Adipocyte (in vitro differentiated cells): ENCODE results near the gene SETDB2.

Experiments
- DNase-seq: peaks from one replicate; pipeline ENCODE4 v3.0.0-alpha.2; 2015; ENCODE audit warnings: low read depth
- H3K27me3 ChIP-seq: replicated peaks from 2 replicates; pipeline ENCODE4 v1.7.0; 2013; ENCODE audit warnings: mild to moderate bottlenecking, low read length, moderate library complexity; ENCODE audit not compliant: control insufficient read depth, insufficient read depth
- H3K36me3 ChIP-seq: 2 replicates; pipeline ENCODE4 v1.7.0; 2013; ENCODE audit warnings: low read length, mild to moderate bottlenecking, moderate library complexity; ENCODE audit not compliant: control insufficient read depth, insufficient read depth, severe bottlenecking
- H3K4me1 ChIP-seq: 2 replicates; pipeline ENCODE4 v1.7.0; 2013; ENCODE audit warnings: mild to moderate bottlenecking, low read length, moderate library complexity; ENCODE audit not compliant: control insufficient read depth, insufficient read depth
- H3K4me3 ChIP-seq: 2 replicates; pipeline ENCODE4 v1.7.0; 2013; ENCODE audit warnings: mild to moderate bottlenecking, low read length, moderate library complexity
- H3K9ac ChIP-seq: 2 replicates; pipeline ENCODE4 v1.7.0; 2013; ENCODE audit warnings: mild to moderate bottlenecking, low read length, moderate library complexity
- H3K9me3 ChIP-seq: 2 replicates; pipeline ENCODE4 v1.7.0; 2013; ENCODE audit warnings: mild to moderate bottlenecking, low read length, moderate library complexity; ENCODE audit not compliant: control insufficient read depth

The SETDB2 gene

GRCh38 chr13:49435992-49436391 is 8.1 kb upstream of the SETDB2 start:
- Histone ChIP-seq H3K4me1 (peaks cover 12% of the 10 kb centered on the region), H3K4me3 (peak overlapping the region; percentile 61), H3K27me3 (no peaks in the 10 kb centered on the region), H3K9me3 (no peaks in the 10 kb centered on the region), H3K36me3 (peaks cover 7% of the 10 kb centered on the region), H3K9ac (peak overlapping the region; percentile 59)
- peak; percentile 38 for DNase-seq

GRCh38 chr13:49436890-49437289 is 7.2 kb upstream of the SETDB2 start:
- H3K27me3 ChIP-seq: no peaks in the 10 kb centered on the region
- no peaks in the 10 kb centered on the region for H3K9me3 ChIP-seq
- H3K36me3 ChIP-seq: peaks cover 7% of the 10 kb centered on the region
- peak overlapping the region; percentile 59 for H3K9ac ChIP-seq
- peaks cover 12% of the 10 kb centered on the region for H3K4me1 ChIP-seq
- DNase-seq: peak; percentile 79
- H3K4me3 ChIP-seq: no peak overlapping the region

- Histone ChIP-seq H3K27me3 (no peaks in the 10 kb centered on the region), H3K4me1 (peaks cover 13% of the 10 kb centered on the region), H3K36me3 (peaks cover 3% of the 10 kb centered on the region), H3K9me3 (no peaks in the 10 kb centered on the region), H3K9ac (no peak overlapping the region), H3K4me3 (no peak overlapping the region)
- DNase-seq: no peak
These were observed 6.4 kb upstream of the SETDB2 start for GRCh38 chr13:49437705-49438104.

GRCh38 chr13:49439609-49440008 is 4.5 kb upstream of the SETDB2 start:
- no peak for DNase-seq
- Histone ChIP-seq H3K9ac (no peak overlapping the region), H3K4me3 (no peak overlapping the region), H3K4me1 (peaks cover 17% of the 10 kb centered on the region), H3K9me3 (no peaks in the 10 kb centered on the region), H3K36me3 (no peaks in the 10 kb centered on the region), H3K27me3 (no peaks in the 10 kb centered on the region)

GRCh38 chr13:49441312-49441711 is 2.8 kb upstream of the SETDB2 start:
- Histone ChIP-seq H3K36me3 (no peaks in the 10 kb centered on the region), H3K9me3 (no peaks in the 10 kb centered on the region), H3K4me1 (peaks cover 16% of the 10 kb centered on the region), H3K4me3 (no peak overlapping the region), H3K27me3 (no peaks in the 10 kb centered on the region), H3K9ac (no peak overlapping the region)
- no peak for DNase-seq

- no peak overlapping the region for H3K9ac ChIP-seq
- H3K4me1 ChIP-seq: peaks cover 14% of the 10 kb centered on the region
- H3K27me3 ChIP-seq: no peaks in the 10 kb centered on the region
- H3K9me3 ChIP-seq: no peaks in the 10 kb centered on the region
- DNase-seq: peak; percentile 13
- H3K4me3 ChIP-seq: no peak overlapping the region
- no peaks in the 10 kb centered on the region for H3K36me3 ChIP-seq
These were observed 2.2 kb upstream of the SETDB2 start for GRCh38 chr13:49441846-49442245.

- H3K36me3 ChIP-seq: no peaks in the 10 kb centered on the region
- peak overlapping the region; percentile 88 for H3K9ac ChIP-seq
- H3K9me3 ChIP-seq: no peaks in the 10 kb centered on the region
- peak overlapping the region; percentile 96 for H3K4me3 ChIP-seq
- no peaks in the 10 kb centered on the region for H3K27me3 ChIP-seq
- DNase-seq: peak; percentile 51
- peaks cover 14% of the 10 kb centered on the region for H3K4me1 ChIP-seq
These were observed 744 bp upstream of the SETDB2 start for GRCh38 chr13:49443357-49443703.

GRCh38 chr13:49444524-49445395 is 686 bp downstream of the SETDB2 start:
- peak overlapping the region; percentile 96 for H3K4me3 ChIP-seq
- no peaks in the 10 kb centered on the region for H3K36me3 ChIP-seq
- peak; percentile 71 for DNase-seq
- peaks cover 14% of the 10 kb centered on the region for H3K4me1 ChIP-seq
- H3K9me3 ChIP-seq: no peaks in the 10 kb centered on the region
- H3K9ac ChIP-seq: peak overlapping the region; percentile 86
- H3K27me3 ChIP-seq: no peaks in the 10 kb centered on the region

GRCh38 chr13:49446473-49446872 is 2.4 kb downstream of the SETDB2 start:
- DNase-seq: no peak
- no peak overlapping the region for H3K4me3 ChIP-seq
- no peaks in the 10 kb centered on the region for H3K36me3 ChIP-seq
- no peaks in the 10 kb centered on the region for H3K27me3 ChIP-seq
- H3K4me1 ChIP-seq: peaks cover 14% of the 10 kb centered on the region
- H3K9me3 ChIP-seq: no peaks in the 10 kb centered on the region
- no peak overlapping the region for H3K9ac ChIP-seq

GRCh38 chr13:49448753-49449152 is 4.7 kb downstream of the SETDB2 start:
- Histone ChIP-seq H3K27me3 (no peaks in the 10 kb centered on the region), H3K4me3 (no peak overlapping the region), H3K9me3 (no peaks in the 10 kb centered on the region)

GRCh38 chr13:49450105-49450819 is 6.2 kb downstream of the SETDB2 start:
- no peaks in the 10 kb centered on the region for H3K9me3 ChIP-seq
- H3K4me1 ChIP-seq: peaks cover 16% of the 10 kb centered on the region
- DNase-seq: no peak
- H3K4me3 ChIP-seq: no peak overlapping the region
- no peaks in the 10 kb centered on the region for H3K36me3 ChIP-seq
- no peak overlapping the region for H3K9ac ChIP-seq
- H3K27me3 ChIP-seq: no peaks in the 10 kb centered on the region

More at GRCh38 chr13:49448753-49449152, 4.7 kb downstream of the SETDB2 start:
- DNase-seq: no peak
- H3K36me3 ChIP-seq: no peaks in the 10 kb centered on the region
- peaks cover 10% of the 10 kb centered on the region for H3K4me1 ChIP-seq
- no peak overlapping the region for H3K9ac ChIP-seq
